H1 (cell line): ENCODE results near the gene KRT84. TPM values are rescaled to one million over a fixed set of nuclear protein-coding genes. Genes with fewer than 3 reads are reported as not detected.
A peak's percentile ranks its signal among the peaks of the same experiment; 100 is the strongest.

Source experiments
- CTCF ChIA-PET: fragments of 300-600 bp; sonication (Branson Sonifier 250); formaldehyde crosslinking; loops from one replicate; lab custom pipeline; 2021; ENCODE audit not compliant: partially characterized antibody; lab: Charles Lee
- POLR2A ChIA-PET: fragments of 300-600 bp; sonication (Branson Sonifier 250); formaldehyde crosslinking; loops from one replicate; lab custom pipeline; 2021; ENCODE audit warnings: inconsistent platforms; ENCODE audit not compliant: partially characterized antibody; lab: Charles Lee
- DNase-seq, 2 experiments: peaks; one replicate each; pipeline versions ENCODE4 v3.0.0 to v3.0.0-alpha.2; 2010 to 2022; ENCODE audit warnings: low spot score in 2 of 2, low read depth in 1 of 2, mixed read lengths in 1 of 2
- FAIRE-seq: peaks from 2 replicates; lab custom pipeline; 2011; peaks lifted over from hg19 to GRCh38; lab: Jason Lieb, UNC
- H2AFZ ChIP-seq: 2 replicates; pipeline ENCODE4 v1.8.1; 2012; ENCODE audit warnings: low read length, inconsistent platforms
- H2AK5ac ChIP-seq: 2 replicates; pipeline ENCODE4 v1.6.1; 2013; ENCODE audit warnings: low read depth, low read length
- H2BK120ac ChIP-seq: replicated peaks from 2 replicates; pipeline ENCODE3; 2013; ENCODE audit warnings: low read depth, low read length, inconsistent platforms
- H2BK12ac ChIP-seq: 2 replicates; pipeline ENCODE4 v1.6.1; 2013; ENCODE audit warnings: low read depth, low read length
- H2BK15ac ChIP-seq: 2 replicates; pipeline ENCODE4 v1.6.1; 2013; ENCODE audit warnings: low read length
- H2BK20ac ChIP-seq: 2 replicates; pipeline ENCODE4 v1.6.1; 2013; ENCODE audit warnings: low read length
- H2BK5ac ChIP-seq: 2 replicates; pipeline ENCODE4 v1.6.1; 2013; ENCODE audit warnings: low read depth, low read length
- H3K14ac ChIP-seq: 2 replicates; pipeline ENCODE4 v1.6.1; 2013; ENCODE audit warnings: inconsistent platforms; ENCODE audit not compliant: insufficient read length
- H3K18ac ChIP-seq: 2 replicates; pipeline ENCODE4 v1.6.1; 2013; ENCODE audit warnings: low read length; ENCODE audit errors: extremely low read depth
- H3K23ac ChIP-seq: 2 replicates; pipeline ENCODE4 v1.6.1; 2013; ENCODE audit warnings: inconsistent platforms; ENCODE audit not compliant: insufficient read length
- H3K23me2 ChIP-seq: 2 replicates; pipeline ENCODE4 v1.6.1; 2013; ENCODE audit warnings: low read depth, low read length
- H3K27ac ChIP-seq: 2 replicates; pipeline ENCODE4 v1.6.1; 2011; ENCODE audit warnings: low read depth, low read length, inconsistent platforms
- H3K27me3 ChIP-seq, 4 experiments: replicated peaks in 1 of 4; 1 replicate in 1 of 4; 2 replicates in 3 of 4; pipeline versions ENCODE4 v1.6.1 to v1.8.1; 2011 to 2013; ENCODE audit warnings: low read length in 3 of 4, mild to moderate bottlenecking in 3 of 4, inconsistent platforms in 2 of 4, mixed read lengths in 2 of 4, moderate library complexity in 1 of 4; ENCODE audit not compliant: control insufficient read depth in 3 of 4, insufficient read depth in 3 of 4; ENCODE audit errors: extremely low read depth in 1 of 4
- H3K36me3 ChIP-seq, 4 experiments: 2 replicates each; pipeline versions ENCODE4 v1.6.1 to v1.8.1; 2011 to 2013; ENCODE audit warnings: mild to moderate bottlenecking in 4 of 4, low read length in 3 of 4, moderate library complexity in 2 of 4, control low read depth in 1 of 4, inconsistent platforms in 1 of 4; ENCODE audit not compliant: insufficient read depth in 4 of 4, control insufficient read depth in 2 of 4
- H3K4ac ChIP-seq: replicated peaks from 2 replicates; pipeline ENCODE3; 2013; ENCODE audit warnings: low read length, low read depth, mixed read lengths, inconsistent platforms; ENCODE audit not compliant: insufficient read length
- H3K4me1 ChIP-seq, 4 experiments: replicated peaks in 1 of 4; 1 replicate in 1 of 4; 2 replicates in 3 of 4; pipeline versions ENCODE4 v1.6.1 to v1.8.1; 2011 to 2013; ENCODE audit warnings: low read length in 3 of 4, inconsistent platforms in 2 of 4, mixed read lengths in 1 of 4; ENCODE audit not compliant: insufficient read depth in 4 of 4, control insufficient read depth in 3 of 4
- H3K4me2 ChIP-seq, 2 experiments: 2 replicates each; pipeline versions ENCODE4 v1.6.1 to v1.8.1; 2011 to 2013; ENCODE audit warnings: low read depth in 2 of 2, low read length in 2 of 2, control low read depth in 1 of 2, inconsistent platforms in 1 of 2, mild to moderate bottlenecking in 1 of 2; ENCODE audit not compliant: insufficient read depth in 1 of 2
- H3K4me3 ChIP-seq, 4 experiments: fragments of 200-600, 300-600 bp in 1 of 4; sonication (generic), shearing (Covaris generic), sonication (Bioruptor Twin) in 1 of 4; 2 replicates each; pipeline versions ENCODE4 v1.5.1 to v1.8.1; 2011 to 2016; ENCODE audit warnings: low read length in 4 of 4, low read depth in 3 of 4, control low read depth in 2 of 4, inconsistent platforms in 2 of 4, mild to moderate bottlenecking in 2 of 4, mixed read lengths in 1 of 4, moderate library complexity in 1 of 4; ENCODE audit not compliant: insufficient read depth in 2 of 4; ENCODE audit errors: extremely low read depth in 1 of 4
- H3K56ac ChIP-seq: replicated peaks from 2 replicates; pipeline ENCODE3; 2013; ENCODE audit warnings: low read depth, mild to moderate bottlenecking, mixed read lengths, low read length, inconsistent platforms; ENCODE audit not compliant: insufficient read length
- H3K79me1 ChIP-seq: 2 replicates; pipeline ENCODE4 v1.6.1; 2013; ENCODE audit warnings: low read depth, low read length, control low read depth
- H3K79me2 ChIP-seq, 2 experiments: 2 replicates each; pipeline versions ENCODE4 v1.6.1 to v1.8.1; 2012 to 2013; ENCODE audit warnings: low read length in 2 of 2, mild to moderate bottlenecking in 2 of 2, inconsistent platforms in 1 of 2; ENCODE audit not compliant: insufficient read depth in 2 of 2, control insufficient read depth in 1 of 2
- H3K9ac ChIP-seq, 4 experiments: replicated peaks in 1 of 4; 1 replicate in 1 of 4; 2 replicates in 3 of 4; pipeline versions ENCODE4 v1.6.1 to v1.8.1; 2011 to 2013; ENCODE audit warnings: low read depth in 3 of 4, low read length in 3 of 4, control low read depth in 2 of 4, mild to moderate bottlenecking in 2 of 4, moderate library complexity in 2 of 4, inconsistent platforms in 1 of 4; ENCODE audit errors: extremely low read depth in 1 of 4
- H3K9me3 ChIP-seq, 2 experiments: 2 replicates each; pipeline versions ENCODE4 v1.6.1 to v1.8.1; 2012 to 2013; ENCODE audit warnings: mild to moderate bottlenecking in 2 of 2, moderate library complexity in 2 of 2, control low read depth in 1 of 2, inconsistent platforms in 1 of 2, low read depth in 1 of 2, low read length in 1 of 2, mixed read lengths in 1 of 2; ENCODE audit not compliant: insufficient read depth in 2 of 2
- H4K20me1 ChIP-seq, 2 experiments: replicated peaks in 1 of 2; 2 replicates each; pipeline versions ENCODE3 to v1.8.1; 2011 to 2013; ENCODE audit warnings: inconsistent platforms in 2 of 2, low read length in 2 of 2, mild to moderate bottlenecking in 1 of 2; ENCODE audit not compliant: insufficient read depth in 2 of 2, control insufficient read depth in 1 of 2
- H4K5ac ChIP-seq: 2 replicates; pipeline ENCODE4 v1.6.1; 2013; ENCODE audit warnings: low read length, low read depth, mixed read lengths, inconsistent platforms; ENCODE audit not compliant: insufficient read length
- H4K8ac ChIP-seq: 2 replicates; pipeline ENCODE4 v1.8.0; 2013; ENCODE audit warnings: mild to moderate bottlenecking, moderate library complexity, low read length, inconsistent platforms; ENCODE audit not compliant: insufficient read depth; ENCODE audit errors: extremely low read depth
- H4K91ac ChIP-seq: replicated peaks from 2 replicates; pipeline ENCODE3; 2013; ENCODE audit warnings: low read length, mixed read lengths, inconsistent platforms; ENCODE audit not compliant: insufficient read length
- BACH1 ChIP-seq: IDR thresholded peaks from 2 replicates; pipeline ENCODE4 v1.6.1; 2012; ENCODE audit warnings: low read length, improper control_type of control experiment
- CBX8 ChIP-seq: fragments of 300-800, 300-1000 bp; sonication (generic); IDR thresholded peaks from 2 replicates; pipeline ENCODE4 v1.7.1; 2016; ENCODE audit warnings: low read depth, low read length, borderline replicate concordance
- CREB1 ChIP-seq: IDR thresholded peaks from 2 replicates; pipeline ENCODE4 v1.6.1; 2012; ENCODE audit warnings: inconsistent platforms
- EGR1 ChIP-seq: IDR thresholded peaks from 2 replicates; pipeline ENCODE4 v1.6.1; 2011; ENCODE audit warnings: low read depth, low read length, borderline replicate concordance
- HDAC2 ChIP-seq, 2 experiments: fragments of 300-600 bp in 1 of 2; sonication (generic) in 1 of 2; IDR thresholded peaks; 2 replicates each; pipeline ENCODE4 v1.6.1; 2011 to 2012; ENCODE audit warnings: low read depth in 2 of 2, low read length in 2 of 2, mild to moderate bottlenecking in 2 of 2, moderate library complexity in 2 of 2, borderline replicate concordance in 1 of 2, inconsistent platforms in 1 of 2
- HDAC6 ChIP-seq: IDR thresholded peaks from one replicate; pipeline ENCODE4 v1.7.1; 2012; ENCODE audit warnings: low read depth, mild to moderate bottlenecking, inconsistent platforms, low read length, moderate library complexity
- JUND ChIP-seq: IDR thresholded peaks from 2 replicates; pipeline ENCODE4 v1.6.1; 2011; ENCODE audit warnings: mild to moderate bottlenecking, improper control_type of control experiment, low read length
- RAD21 ChIP-seq, 2 experiments: IDR thresholded peaks in 1 of 2; conservative IDR thresholded peaks in 1 of 2; 2 replicates each; pipeline ENCODE4 v1.6.1; 2011; ENCODE audit warnings: low read depth in 2 of 2, low read length in 2 of 2, improper control_type of control experiment in 1 of 2, inconsistent platforms in 1 of 2, mild to moderate bottlenecking in 1 of 2, moderate library complexity in 1 of 2
- SAP30 ChIP-seq: fragments of 300-600 bp; sonication (generic); IDR thresholded peaks from 2 replicates; pipeline ENCODE4 v1.7.1; 2012; ENCODE audit warnings: low read length, moderate library complexity, mild to moderate bottlenecking, inconsistent platforms; ENCODE audit not compliant: insufficient read depth, insufficient replicate concordance
- SIN3A ChIP-seq, 2 experiments: IDR thresholded peaks in 1 of 2; conservative IDR thresholded peaks in 1 of 2; 2 replicates each; pipeline ENCODE4 v1.6.1; 2011 to 2012; ENCODE audit warnings: low read length in 2 of 2, improper control_type of control experiment in 1 of 2, low read depth in 1 of 2, mild to moderate bottlenecking in 1 of 2
- SIRT6 ChIP-seq: IDR thresholded peaks from one replicate; pipeline ENCODE4 v1.7.1; 2012; ENCODE audit warnings: low read length, inconsistent platforms
- SP4 ChIP-seq: IDR thresholded peaks from 2 replicates; pipeline ENCODE4 v1.6.1; 2012; ENCODE audit warnings: low read length, inconsistent platforms
- SUZ12 ChIP-seq: fragments of 200-600 bp; sonication (generic); IDR thresholded peaks from 2 replicates; pipeline ENCODE4 v1.6.1; 2012; ENCODE audit warnings: mild to moderate bottlenecking, inconsistent platforms, low read length, moderate library complexity, mixed read lengths
- WGBS, 2 experiments: shearing (Covaris generic) in 1 of 2; methylation state at CpG; one replicate each; pipeline versions ENCODE4 v1.1.6 to v1.1.7; 2013 to 2015; ENCODE audit warnings: low lambda C conversion rate in 2 of 2, mixed read lengths in 2 of 2, inconsistent platforms in 1 of 2, low coverage in 1 of 2, missing lambda C conversion rate in 1 of 2; ENCODE audit not compliant: insufficient replicate concordance in 2 of 2, insufficient coverage in 1 of 2, insufficient read length in 1 of 2; ENCODE audit errors: extremely low coverage in 1 of 2, missing lambda C conversion rate in 1 of 2; 5-methylcytosine and 5-hydroxymethylcytosine counted together
- polyA plus RNA-seq, 7 experiments: library from polyadenylated mRNA; depleted of rRNA in 3 of 7; stranded (reverse) in 5 of 7; unstranded in 2 of 7; fragments of >200 nt in 5 of 7; fragments of 200-250 nt in 2 of 7; gene quantifications; 1 replicate in 5 of 7; 2 replicates in 1 of 7; 4 replicates in 1 of 7; pipeline versions ENCODE4 v1.2.1 to v1.2.3, GENCODE V29; 2011 to 2013; ENCODE audit warnings: missing spikeins in 2 of 7, mixed read lengths in 2 of 7
- total RNA-seq: library from RNA; stranded (reverse); fragmentation: NEBNext Ultra II Directional; extraction: Animal tissue kit (Norgen Biotek cat#: 25700); gene quantifications from 2 replicates; pipeline ENCODE4 v1.2.1, GENCODE V29; 2021

KRT84 gene
- total and polyA plus RNA-seq, 2 of the 8 experiments (the other 6 are each of a cell fraction or from before 2014, with no cell fraction given): not detected

GRCh38 chr12:52342781-52343490 is 42.5 kb downstream of the KRT84 start:
- Histone ChIP-seq H4K8ac (0 out of 2 replicates have a peak overlapping the region, but pooled peaks have one; percentile 8), H3K14ac (no peak overlapping the region), H3K23ac (no peak overlapping the region), H2AK5ac (no peak overlapping the region), H3K4me3 (no peak overlapping the region), H3K79me1 (no peaks in the 10 kb centered on the region), H3K23me2 (no peaks in the 10 kb centered on the region), H3K27me3 (no peaks in the 10 kb centered on the region), H3K4me2 (no peak overlapping the region), H3K9me3 (no peaks in the 10 kb centered on the region), H3K27ac (no peak overlapping the region), H4K20me1 (no peaks in the 10 kb centered on the region), H3K4ac (no peak overlapping the region), H3K79me2 (no peaks in the 10 kb centered on the region), H3K56ac (no peak overlapping the region), H3K18ac (no peak overlapping the region), H2AFZ (no peak overlapping the region), H4K5ac (no peak overlapping the region), H2BK12ac (no peak overlapping the region), H2BK15ac (no peak overlapping the region), H4K91ac (no peak overlapping the region), H2BK5ac (no peak overlapping the region), H3K9ac (no peak overlapping the region), H3K36me3 (no peaks in the 10 kb centered on the region), H2BK120ac (no peak overlapping the region), H2BK20ac (no peak overlapping the region), H3K4me1 (no peaks in the 10 kb centered on the region)
- DNase-seq (no peak), FAIRE-seq (no peak)
- CTCF ChIA-PET: interaction anchor here (0.6 to 10.9 kb wide), 10 partner anchors 15 to 1105 kb away, joined by 3 to 126 read pairs (median 4); no protein-coding TSS in a partner anchor
- WGBS, 2 experiments: 86% methylated on average over 2 of the region's 2 CpGs; no CpG with 5 or more reads in 1 of the 2 experiments
- POLR2A ChIA-PET: no interaction called here
- no peak for TF ChIP-seq CBX8
- TF ChIP-seq SP4: no peak
- no peak for TF ChIP-seq HDAC2 (IDR thresholded peaks at IDR 0.05; ENCODE audit: borderline replicate concordance in 1 of 2, low read depth in 2 of 2, low read length in 2 of 2)
- TF ChIP-seq SUZ12: no peak
- TF ChIP-seq SIRT6: no peak
- no peak for TF ChIP-seq CREB1
- TF ChIP-seq BACH1: no peak
- no peak for TF ChIP-seq HDAC6
- TF ChIP-seq JUND: no peak
- TF ChIP-seq SIN3A (conservative IDR thresholded peaks at IDR 0.05 in 1 of 2, IDR thresholded peaks at IDR 0.05 in 1 of 2; ENCODE audit: low read depth in 1 of 2, low read length in 2 of 2): no peak
- no peak for TF ChIP-seq RAD21 (IDR thresholded peaks at IDR 0.05 in 1 of 2, conservative IDR thresholded peaks at IDR 0.05 in 1 of 2; ENCODE audit: low read depth in 2 of 2, low read length in 2 of 2)
- no peak for TF ChIP-seq EGR1
- TF ChIP-seq SAP30: no peak
